GM23338 (cell line): ENCODE data around the gene CD84. TPM values are rescaled to one million over a fixed set of nuclear protein-coding genes. Genes with fewer than 3 reads are reported as not detected.

Experiments
- ATAC-seq: fragments of 200-7000 bp; cut with Tn5 transposase; 3 replicates; pipeline ENCODE4 v1.9.1; 2020
- DNase-seq: peaks from one replicate; pipeline ENCODE4 v3.0.0-alpha.2; 2015; ENCODE audit warnings: low spot score
- H2AFZ ChIP-seq: fragments of 200-600 bp; sonication (generic); 2 replicates; pipeline ENCODE4 v1.8.0; 2016; ENCODE audit warnings: antibody characterized with exemption, mild to moderate bottlenecking, moderate library complexity
- H3F3A ChIP-seq: fragments of 200-600 bp; sonication (generic); replicated peaks from 2 replicates; pipeline ENCODE4 v1.8.0; 2017; ENCODE audit warnings: antibody characterized with exemption, mixed run types, low read depth
- H3K27ac ChIP-seq: fragments of 200-600 bp; sonication (generic); 2 replicates; pipeline ENCODE4 v1.6.1; 2016; ENCODE audit warnings: low read depth
- H3K27me3 ChIP-seq: fragments of 200-600 bp; sonication (generic); 2 replicates; pipeline ENCODE4 v1.8.0; 2016; ENCODE audit warnings: mild to moderate bottlenecking, mixed run types, moderate library complexity; ENCODE audit not compliant: insufficient read depth
- H3K36me3 ChIP-seq: fragments of 200-600 bp; sonication (generic); 2 replicates; pipeline ENCODE4 v1.8.0; 2016; ENCODE audit warnings: mild to moderate bottlenecking; ENCODE audit not compliant: insufficient read depth
- H3K4me1 ChIP-seq: fragments of 200-600 bp; sonication (generic); 2 replicates; pipeline ENCODE4 v1.8.0; 2016; ENCODE audit warnings: mild to moderate bottlenecking, moderate library complexity; ENCODE audit not compliant: insufficient read depth
- H3K4me2 ChIP-seq: fragments of 200-600 bp; sonication (generic); 2 replicates; pipeline ENCODE4 v1.7.1; 2017; ENCODE audit warnings: mixed run types
- H3K4me3 ChIP-seq: fragments of 200-600 bp; sonication (generic); 2 replicates; pipeline ENCODE4 v1.6.1; 2016; ENCODE audit warnings: mixed run types
- H3K79me2 ChIP-seq: fragments of 200-600 bp; sonication (generic); replicated peaks from 2 replicates; pipeline ENCODE4 v1.8.0; 2017; ENCODE audit warnings: mild to moderate bottlenecking; ENCODE audit not compliant: insufficient read depth
- H3K9me2 ChIP-seq: fragments of 200-600 bp; sonication (generic); 2 replicates; pipeline ENCODE4 v1.8.0; 2017; ENCODE audit not compliant: insufficient read depth
- H4K20me1 ChIP-seq: fragments of 200-600 bp; sonication (generic); replicated peaks from 2 replicates; pipeline ENCODE4 v1.8.0; 2017; ENCODE audit warnings: mild to moderate bottlenecking; ENCODE audit not compliant: insufficient read depth
- H3K27ac Mint-ChIP-seq: 2 replicates; pipeline ENCODE4 v1.8.0; 2020; ENCODE audit warnings: inconsistent platforms, mild to moderate bottlenecking, moderate library complexity, mixed read lengths
- H3K27me3 Mint-ChIP-seq: 3 replicates; pipeline ENCODE4 v1.8.0; 2022; ENCODE audit warnings: low read depth, mild to moderate bottlenecking, moderate library complexity, mixed read lengths, inconsistent platforms; ENCODE audit not compliant: insufficient read depth, poor library complexity
- H3K36me3 Mint-ChIP-seq: 3 replicates; pipeline ENCODE4 v1.8.0; 2021; ENCODE audit warnings: low read depth, mild to moderate bottlenecking, inconsistent platforms, moderate library complexity, mixed read lengths
- H3K4me1 Mint-ChIP-seq: 3 replicates; pipeline ENCODE4 v1.8.0; 2020; ENCODE audit warnings: mild to moderate bottlenecking, inconsistent platforms, mixed read lengths
- H3K4me3 Mint-ChIP-seq: 3 replicates; pipeline ENCODE4 v1.8.0; 2021; ENCODE audit warnings: moderate library complexity, mild to moderate bottlenecking, inconsistent platforms, mixed read lengths
- H3K9me3 Mint-ChIP-seq: 3 replicates; pipeline ENCODE4 v1.8.0; 2020; ENCODE audit warnings: moderate library complexity, mild to moderate bottlenecking, inconsistent platforms, mixed read lengths
- CREB1 ChIP-seq: fragments of 250-450 bp; sonication (Bioruptor Pico); IDR thresholded peaks from 2 replicates; pipeline ENCODE4 v1.5.0; 2020; ENCODE audit warnings: low read depth, mild to moderate bottlenecking, moderate library complexity
- CTCF ChIP-seq, 2 experiments: fragments of 200-600 bp in 1 of 2; sonication (generic) in 1 of 2; conservative IDR thresholded peaks; 2 replicates each; pipeline versions ENCODE4 v1.5.1 to v1.6.1; 2016 to 2017; ENCODE audit warnings: antibody characterized with exemption in 2 of 2, low read depth in 2 of 2, mild to moderate bottlenecking in 2 of 2, moderate library complexity in 1 of 2
- ETS1 ChIP-seq: IDR thresholded peaks from 2 replicates; pipeline ENCODE4 v1.6.1; 2016; ENCODE audit warnings: antibody characterized with exemption
- EZH2 ChIP-seq: fragments of 200-600 bp; sonication (generic); IDR thresholded peaks from one replicate; pipeline ENCODE4 v1.8.0; 2017; ENCODE audit warnings: antibody characterized with exemption, mild to moderate bottlenecking, low read depth; ENCODE audit not compliant: unreplicated experiment
- EZH2phosphoT487 ChIP-seq: fragments of 200-600 bp; sonication (generic); IDR thresholded peaks from one replicate; pipeline ENCODE4 v1.8.1; 2018; ENCODE audit warnings: antibody characterized with exemption; ENCODE audit not compliant: unreplicated experiment
- JUNB ChIP-seq: IDR thresholded peaks from one replicate; pipeline ENCODE4 v1.6.1; 2016; ENCODE audit warnings: antibody characterized with exemption; ENCODE audit not compliant: unreplicated experiment
- NANOG ChIP-seq: IDR thresholded peaks from 2 replicates; pipeline ENCODE4 v1.6.1; 2016; ENCODE audit warnings: antibody characterized with exemption, borderline replicate concordance
- POLR2AphosphoS5 ChIP-seq: IDR thresholded peaks from 2 replicates; pipeline ENCODE4 v1.6.1; 2016; ENCODE audit warnings: antibody characterized with exemption, low read depth
- REST ChIP-seq: IDR thresholded peaks from one replicate; pipeline ENCODE4 v1.6.1; 2018; ENCODE audit warnings: antibody characterized with exemption; ENCODE audit not compliant: unreplicated experiment
- STAT1 ChIP-seq: IDR thresholded peaks from one replicate; pipeline ENCODE4 v1.6.1; 2016; ENCODE audit warnings: antibody characterized with exemption; ENCODE audit not compliant: unreplicated experiment
- ZNF114 ChIP-seq: fragments of 250-450 bp; sonication (Bioruptor Pico); IDR thresholded peaks from 2 replicates; pipeline ENCODE4 v1.5.0; 2020; ENCODE audit warnings: mild to moderate bottlenecking, moderate library complexity
- ZNF331 ChIP-seq: fragments of 250-450 bp; sonication (Bioruptor Pico); IDR thresholded peaks from 2 replicates; pipeline ENCODE4 v1.5.0; 2020; ENCODE audit warnings: low read depth, mild to moderate bottlenecking, moderate library complexity
- polyA plus RNA-seq: library from polyadenylated mRNA; unstranded; fragments of >200 nt; fragmentation: Nextera tagmentation; extraction: Ambion mirVana; gene quantifications from 2 replicates; pipeline ENCODE4 v1.2.1, GENCODE V29; 2016
- total RNA-seq: library from RNA; depleted of rRNA; stranded (reverse); fragments of >200 nt; shearing (Covaris generic); gene quantifications from 2 replicates; pipeline ENCODE4 v1.2.3, GENCODE V29; 2014
- TF ChIP-seq, protein P1 (sequence below): fragments of 250-450 bp; sonication (Bioruptor Pico); IDR thresholded peaks from 2 replicates; pipeline ENCODE4 v1.5.0; 2020; ENCODE audit warnings: mild to moderate bottlenecking, moderate library complexity

CD84 gene
- total and polyA plus RNA-seq, 2 experiments from 2014 or later: not detected

- Histone ChIP-seq H3K4me2 (no peak overlapping the region), H3K36me3 (no peaks in the 10 kb centered on the region), H3K79me2 (no peaks in the 10 kb centered on the region), H2AFZ (no peak overlapping the region), H3F3A (no peaks in the 10 kb centered on the region), H4K20me1 (no peaks in the 10 kb centered on the region), H3K27me3 (no peaks in the 10 kb centered on the region), H3K27ac (no peak overlapping the region), H3K4me3 (no peak overlapping the region), H3K9me2 (peaks cover 24% of the 10 kb centered on the region; the same call in 1 of the 2 replicates), H3K4me1 (no peaks in the 10 kb centered on the region)
- no peaks in the 10 kb centered on the region for H3K36me3 Mint-ChIP-seq
- H3K4me3 Mint-ChIP-seq: no peak overlapping the region
- peaks cover 10% of the 10 kb centered on the region; the same call in 1 of the 3 replicates for H3K4me1 Mint-ChIP-seq
- peaks cover 1% of the 10 kb centered on the region for H3K27me3 Mint-ChIP-seq
- H3K9me3 Mint-ChIP-seq: no peaks in the 10 kb centered on the region
- TF ChIP-seq, protein P1, sequence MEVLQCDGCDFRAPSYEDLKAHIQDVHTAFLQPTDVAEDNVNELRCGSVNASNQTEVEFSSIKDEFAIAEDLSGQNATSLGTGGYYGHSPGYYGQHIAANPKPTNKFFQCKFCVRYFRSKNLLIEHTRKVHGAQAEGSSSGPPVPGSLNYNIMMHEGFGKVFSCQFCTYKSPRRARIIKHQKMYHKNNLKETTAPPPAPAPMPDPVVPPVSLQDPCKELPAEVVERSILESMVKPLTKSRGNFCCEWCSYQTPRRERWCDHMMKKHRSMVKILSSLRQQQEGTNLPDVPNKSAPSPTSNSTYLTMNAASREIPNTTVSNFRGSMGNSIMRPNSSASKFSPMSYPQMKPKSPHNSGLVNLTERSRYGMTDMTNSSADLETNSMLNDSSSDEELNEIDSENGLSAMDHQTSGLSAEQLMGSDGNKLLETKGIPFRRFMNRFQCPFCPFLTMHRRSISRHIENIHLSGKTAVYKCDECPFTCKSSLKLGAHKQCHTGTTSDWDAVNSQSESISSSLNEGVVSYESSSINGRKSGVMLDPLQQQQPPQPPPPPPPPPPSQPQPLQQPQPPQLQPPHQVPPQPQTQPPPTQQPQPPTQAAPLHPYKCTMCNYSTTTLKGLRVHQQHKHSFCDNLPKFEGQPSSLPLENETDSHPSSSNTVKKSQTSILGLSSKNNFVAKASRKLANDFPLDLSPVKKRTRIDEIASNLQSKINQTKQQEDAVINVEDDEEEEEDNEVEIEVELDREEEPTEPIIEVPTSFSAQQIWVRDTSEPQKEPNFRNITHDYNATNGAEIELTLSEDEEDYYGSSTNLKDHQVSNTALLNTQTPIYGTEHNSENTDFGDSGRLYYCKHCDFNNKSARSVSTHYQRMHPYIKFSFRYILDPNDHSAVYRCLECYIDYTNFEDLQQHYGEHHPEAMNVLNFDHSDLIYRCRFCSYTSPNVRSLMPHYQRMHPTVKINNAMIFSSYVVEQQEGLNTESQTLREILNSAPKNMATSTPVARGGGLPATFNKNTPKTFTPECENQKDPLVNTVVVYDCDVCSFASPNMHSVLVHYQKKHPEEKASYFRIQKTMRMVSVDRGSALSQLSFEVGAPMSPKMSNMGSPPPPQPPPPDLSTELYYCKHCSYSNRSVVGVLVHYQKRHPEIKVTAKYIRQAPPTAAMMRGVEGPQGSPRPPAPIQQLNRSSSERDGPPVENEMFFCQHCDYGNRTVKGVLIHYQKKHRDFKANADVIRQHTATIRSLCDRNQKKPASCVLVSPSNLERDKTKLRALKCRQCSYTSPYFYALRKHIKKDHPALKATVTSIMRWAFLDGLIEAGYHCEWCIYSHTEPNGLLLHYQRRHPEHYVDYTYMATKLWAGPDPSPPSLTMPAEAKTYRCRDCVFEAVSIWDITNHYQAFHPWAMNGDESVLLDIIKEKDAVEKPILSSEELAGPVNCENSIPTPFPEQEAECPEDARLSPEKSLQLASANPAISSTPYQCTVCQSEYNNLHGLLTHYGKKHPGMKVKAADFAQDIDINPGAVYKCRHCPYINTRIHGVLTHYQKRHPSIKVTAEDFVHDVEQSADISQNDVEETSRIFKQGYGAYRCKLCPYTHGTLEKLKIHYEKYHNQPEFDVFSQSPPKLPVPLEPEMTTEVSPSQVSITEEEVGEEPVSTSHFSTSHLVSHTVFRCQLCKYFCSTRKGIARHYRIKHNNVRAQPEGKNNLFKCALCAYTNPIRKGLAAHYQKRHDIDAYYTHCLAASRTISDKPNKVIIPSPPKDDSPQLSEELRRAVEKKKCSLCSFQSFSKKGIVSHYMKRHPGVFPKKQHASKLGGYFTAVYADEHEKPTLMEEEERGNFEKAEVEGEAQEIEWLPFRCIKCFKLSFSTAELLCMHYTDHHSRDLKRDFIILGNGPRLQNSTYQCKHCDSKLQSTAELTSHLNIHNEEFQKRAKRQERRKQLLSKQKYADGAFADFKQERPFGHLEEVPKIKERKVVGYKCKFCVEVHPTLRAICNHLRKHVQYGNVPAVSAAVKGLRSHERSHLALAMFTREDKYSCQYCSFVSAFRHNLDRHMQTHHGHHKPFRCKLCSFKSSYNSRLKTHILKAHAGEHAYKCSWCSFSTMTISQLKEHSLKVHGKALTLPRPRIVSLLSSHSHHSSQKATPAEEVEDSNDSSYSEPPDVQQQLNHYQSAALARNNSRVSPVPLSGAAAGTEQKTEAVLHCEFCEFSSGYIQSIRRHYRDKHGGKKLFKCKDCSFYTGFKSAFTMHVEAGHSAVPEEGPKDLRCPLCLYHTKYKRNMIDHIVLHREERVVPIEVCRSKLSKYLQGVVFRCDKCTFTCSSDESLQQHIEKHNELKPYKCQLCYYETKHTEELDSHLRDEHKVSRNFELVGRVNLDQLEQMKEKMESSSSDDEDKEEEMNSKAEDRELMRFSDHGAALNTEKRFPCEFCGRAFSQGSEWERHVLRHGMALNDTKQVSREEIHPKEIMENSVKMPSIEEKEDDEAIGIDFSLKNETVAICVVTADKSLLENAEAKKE (CRISPR knock-in tag): no peak
- TF ChIP-seq STAT1: no peak
- TF ChIP-seq CREB1 (CRISPR knock-in tag): no peak
- no peak for TF ChIP-seq CTCF (conservative IDR thresholded peaks at IDR 0.05; ENCODE audit: low read depth in 2 of 2)
- no peak for TF ChIP-seq NANOG
- TF ChIP-seq EZH2phosphoT487: no peak
- TF ChIP-seq POLR2AphosphoS5: no peak
- TF ChIP-seq EZH2: no peak
- TF ChIP-seq ZNF331 (CRISPR knock-in tag): no peak
- TF ChIP-seq ETS1: no peak
- TF ChIP-seq ZNF114: no peak
- no peak for TF ChIP-seq JUNB
- no peak for TF ChIP-seq REST
- ATAC-seq (no peak), DNase-seq (no peak)
- no peak overlapping the region for H3K27ac Mint-ChIP-seq
These were observed 86.7 kb downstream of the CD84 start for GRCh38 chr1:160492617-160493016.
